HEK293 (cell line): ENCODE results near the gene DNTTIP2.

Experiments
- CTCF ChIA-PET: fragments of 350-600 bp; formaldehyde crosslinking; extraction: SDS; loops from one replicate; lab custom pipeline; 2021; ENCODE audit warnings: antibody characterized with exemption; lab: Yijun Ruan, JAX
- POLR2A ChIA-PET: fragments of 300-600 bp; formaldehyde crosslinking; extraction: SDS; loops from one replicate; lab custom pipeline; 2020; ENCODE audit warnings: antibody characterized with exemption, inconsistent platforms; lab: Yijun Ruan, JAX
- H3K27ac ChIP-seq: fragments of 200-500 bp; sonication (Bioruptor generic); 2 replicates; pipeline ENCODE4 v1.5.1; 2014; ENCODE audit warnings: low read depth, low read length, control low read depth, inconsistent platforms; ENCODE audit errors: extremely low read depth
- H3K36me3 ChIP-seq, 2 experiments: fragments of 200-500 bp in 1 of 2; sonication (Bioruptor generic) in 1 of 2; 1 replicate in 1 of 2; 2 replicates in 1 of 2; pipeline ENCODE4 v1.5.1; 2014 to 2017; ENCODE audit warnings: inconsistent platforms in 2 of 2, low read length in 2 of 2; ENCODE audit not compliant: control insufficient read depth in 2 of 2, insufficient read depth in 1 of 2
- H3K4me1 ChIP-seq: fragments of 200-500 bp; sonication (Bioruptor generic); 2 replicates; pipeline ENCODE4 v1.5.1; 2014; ENCODE audit warnings: mild to moderate bottlenecking, low read length, inconsistent platforms; ENCODE audit not compliant: control insufficient read depth, insufficient read depth
- H3K4me3 ChIP-seq: 2 replicates; pipeline ENCODE4 v1.5.1; 2011; ENCODE audit warnings: low read depth, mild to moderate bottlenecking, control low read depth, low read length, moderate library complexity
- H3K9me3 ChIP-seq: fragments of 200-500 bp; sonication (Bioruptor generic); 2 replicates; pipeline ENCODE4 v1.5.1; 2014; ENCODE audit warnings: low read depth, low read length, inconsistent platforms; ENCODE audit not compliant: control insufficient read depth, insufficient read depth
- REPIN1 ChIP-seq: fragments of 450-650 bp; formaldehyde crosslinking; IDR thresholded peaks from 2 replicates; pipeline ENCODE4 v1.5.1; 2017; ENCODE audit warnings: missing biosample characterization, missing genetic modification characterization, low read depth
- ZNF138 ChIP-seq: fragments of 450-650 bp; formaldehyde crosslinking; IDR thresholded peaks from 2 replicates; pipeline ENCODE4 v1.5.1; 2016; ENCODE audit warnings: missing biosample characterization, missing genetic modification characterization, borderline replicate concordance
- ZNF155 ChIP-seq: fragments of 450-650 bp; formaldehyde crosslinking; IDR thresholded peaks from 2 replicates; pipeline ENCODE4 v1.5.1; 2016; ENCODE audit warnings: missing biosample characterization, missing genetic modification characterization
- ZNF302 ChIP-seq: fragments of 450-650 bp; formaldehyde crosslinking; IDR thresholded peaks from 2 replicates; pipeline ENCODE4 v1.5.1; 2016; ENCODE audit warnings: missing biosample characterization, missing genetic modification characterization, low read depth
- ZNF514 ChIP-seq: fragments of 450-650 bp; formaldehyde crosslinking; IDR thresholded peaks from 2 replicates; pipeline ENCODE4 v1.5.1; 2016; ENCODE audit warnings: missing biosample characterization, missing genetic modification characterization
- ZNF624 ChIP-seq: fragments of 450-650 bp; formaldehyde crosslinking; IDR thresholded peaks from 2 replicates; pipeline ENCODE4 v1.5.1; 2017; ENCODE audit warnings: missing biosample characterization, missing genetic modification characterization
- TF ChIP-seq, protein P1 (sequence below): fragments of 450-650 bp; formaldehyde crosslinking; IDR thresholded peaks from 2 replicates; pipeline ENCODE4 v1.5.1; 2016; ENCODE audit warnings: missing biosample characterization, missing genetic modification characterization
- TF ChIP-seq, protein P2 (sequence below): fragments of 450-650 bp; formaldehyde crosslinking; IDR thresholded peaks from 2 replicates; pipeline ENCODE4 v1.5.1; 2016; ENCODE audit warnings: missing biosample characterization, missing genetic modification characterization, borderline replicate concordance
- TF ChIP-seq, protein P3 (sequence below): fragments of 450-650 bp; formaldehyde crosslinking; IDR thresholded peaks from 2 replicates; pipeline ENCODE4 v1.5.0; 2017; ENCODE audit warnings: missing biosample characterization, missing genetic modification characterization, borderline replicate concordance

Gene DNTTIP2

DNA sequence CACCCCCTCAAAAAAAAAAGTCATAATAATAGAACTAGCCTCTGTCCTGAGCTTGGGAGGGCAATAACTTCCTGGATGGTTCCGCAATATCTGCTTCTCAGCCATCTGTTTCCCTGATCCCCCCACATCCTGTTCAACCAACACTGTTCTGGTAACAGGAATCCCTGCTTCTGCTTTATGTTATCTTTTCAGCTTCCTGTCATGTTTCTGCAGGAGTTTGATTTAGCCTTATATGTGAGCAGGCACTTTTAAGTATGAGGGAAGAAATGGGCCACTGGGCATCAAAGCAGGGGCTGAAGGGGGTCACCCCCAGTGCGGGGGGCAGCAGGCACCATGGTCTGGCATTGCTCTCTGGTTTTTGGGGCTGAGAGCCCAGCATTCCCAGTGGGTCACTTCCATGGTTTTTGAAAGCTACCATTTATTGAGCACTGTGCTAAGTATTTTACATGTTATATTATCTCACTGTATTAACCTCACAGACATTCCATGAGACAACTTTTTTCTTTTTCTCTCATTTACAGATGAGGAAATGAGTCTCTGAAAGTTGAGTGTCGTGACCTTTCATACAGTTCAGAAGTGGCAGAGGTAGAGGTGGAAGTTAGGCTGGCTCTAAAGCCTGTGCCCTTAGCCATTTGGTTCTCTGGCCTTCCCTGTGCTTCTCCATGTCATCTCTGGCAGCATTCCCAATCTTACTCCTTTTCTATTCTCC, 61.9 kb downstream of the DNTTIP2 start:
- ChIA-PET CTCF (interaction anchor here (0.6 to 12.0 kb wide), 9 partner anchors 10 to 513 kb away, joined by 3 to 309 read pairs (median 6); no protein-coding TSS in a partner anchor), POLR2A (interaction anchor here (1.2 kb wide), 1 partner anchor 29 kb away, joined by 3 read pairs; no protein-coding TSS in a partner anchor)
- no peak overlapping the region for H3K27ac ChIP-seq

More for the DNA sequence above, 61.9 kb downstream of the DNTTIP2 start:
- TF ChIP-seq, protein P1, sequence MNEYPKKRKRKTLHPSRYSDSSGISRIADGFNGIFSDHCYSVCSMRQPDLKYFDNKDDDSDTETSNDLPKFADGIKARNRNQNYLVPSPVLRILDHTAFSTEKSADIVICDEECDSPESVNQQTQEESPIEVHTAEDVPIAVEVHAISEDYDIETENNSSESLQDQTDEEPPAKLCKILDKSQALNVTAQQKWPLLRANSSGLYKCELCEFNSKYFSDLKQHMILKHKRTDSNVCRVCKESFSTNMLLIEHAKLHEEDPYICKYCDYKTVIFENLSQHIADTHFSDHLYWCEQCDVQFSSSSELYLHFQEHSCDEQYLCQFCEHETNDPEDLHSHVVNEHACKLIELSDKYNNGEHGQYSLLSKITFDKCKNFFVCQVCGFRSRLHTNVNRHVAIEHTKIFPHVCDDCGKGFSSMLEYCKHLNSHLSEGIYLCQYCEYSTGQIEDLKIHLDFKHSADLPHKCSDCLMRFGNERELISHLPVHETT (tag by site-specific recombination) = no peak
- TF ChIP-seq, protein P2, sequence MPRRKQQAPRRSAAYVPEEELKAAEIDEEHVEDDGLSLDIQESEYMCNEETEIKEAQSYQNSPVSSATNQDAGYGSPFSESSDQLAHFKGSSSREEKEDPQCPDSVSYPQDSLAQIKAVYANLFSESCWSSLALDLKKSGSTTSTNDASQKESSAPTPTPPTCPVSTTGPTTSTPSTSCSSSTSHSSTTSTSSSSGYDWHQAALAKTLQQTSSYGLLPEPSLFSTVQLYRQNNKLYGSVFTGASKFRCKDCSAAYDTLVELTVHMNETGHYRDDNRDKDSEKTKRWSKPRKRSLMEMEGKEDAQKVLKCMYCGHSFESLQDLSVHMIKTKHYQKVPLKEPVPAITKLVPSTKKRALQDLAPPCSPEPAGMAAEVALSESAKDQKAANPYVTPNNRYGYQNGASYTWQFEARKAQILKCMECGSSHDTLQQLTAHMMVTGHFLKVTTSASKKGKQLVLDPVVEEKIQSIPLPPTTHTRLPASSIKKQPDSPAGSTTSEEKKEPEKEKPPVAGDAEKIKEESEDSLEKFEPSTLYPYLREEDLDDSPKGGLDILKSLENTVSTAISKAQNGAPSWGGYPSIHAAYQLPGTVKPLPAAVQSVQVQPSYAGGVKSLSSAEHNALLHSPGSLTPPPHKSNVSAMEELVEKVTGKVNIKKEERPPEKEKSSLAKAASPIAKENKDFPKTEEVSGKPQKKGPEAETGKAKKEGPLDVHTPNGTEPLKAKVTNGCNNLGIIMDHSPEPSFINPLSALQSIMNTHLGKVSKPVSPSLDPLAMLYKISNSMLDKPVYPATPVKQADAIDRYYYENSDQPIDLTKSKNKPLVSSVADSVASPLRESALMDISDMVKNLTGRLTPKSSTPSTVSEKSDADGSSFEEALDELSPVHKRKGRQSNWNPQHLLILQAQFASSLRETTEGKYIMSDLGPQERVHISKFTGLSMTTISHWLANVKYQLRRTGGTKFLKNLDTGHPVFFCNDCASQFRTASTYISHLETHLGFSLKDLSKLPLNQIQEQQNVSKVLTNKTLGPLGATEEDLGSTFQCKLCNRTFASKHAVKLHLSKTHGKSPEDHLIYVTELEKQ (tag by site-specific recombination) = no peak
- TF ChIP-seq ZNF624 (tag by site-specific recombination) (no peak), ZNF514 (no peak), ZNF302 (no peak), REPIN1 (no peak), ZNF155 (tag by site-specific recombination) (no peak), ZNF138 (tag by site-specific recombination) (no peak)
- TF ChIP-seq, protein P3, sequence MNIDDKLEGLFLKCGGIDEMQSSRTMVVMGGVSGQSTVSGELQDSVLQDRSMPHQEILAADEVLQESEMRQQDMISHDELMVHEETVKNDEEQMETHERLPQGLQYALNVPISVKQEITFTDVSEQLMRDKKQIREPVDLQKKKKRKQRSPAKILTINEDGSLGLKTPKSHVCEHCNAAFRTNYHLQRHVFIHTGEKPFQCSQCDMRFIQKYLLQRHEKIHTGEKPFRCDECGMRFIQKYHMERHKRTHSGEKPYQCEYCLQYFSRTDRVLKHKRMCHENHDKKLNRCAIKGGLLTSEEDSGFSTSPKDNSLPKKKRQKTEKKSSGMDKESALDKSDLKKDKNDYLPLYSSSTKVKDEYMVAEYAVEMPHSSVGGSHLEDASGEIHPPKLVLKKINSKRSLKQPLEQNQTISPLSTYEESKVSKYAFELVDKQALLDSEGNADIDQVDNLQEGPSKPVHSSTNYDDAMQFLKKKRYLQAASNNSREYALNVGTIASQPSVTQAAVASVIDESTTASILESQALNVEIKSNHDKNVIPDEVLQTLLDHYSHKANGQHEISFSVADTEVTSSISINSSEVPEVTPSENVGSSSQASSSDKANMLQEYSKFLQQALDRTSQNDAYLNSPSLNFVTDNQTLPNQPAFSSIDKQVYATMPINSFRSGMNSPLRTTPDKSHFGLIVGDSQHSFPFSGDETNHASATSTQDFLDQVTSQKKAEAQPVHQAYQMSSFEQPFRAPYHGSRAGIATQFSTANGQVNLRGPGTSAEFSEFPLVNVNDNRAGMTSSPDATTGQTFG = no peak
- TF ChIP-seq, all 188 proteins: peak for 0
- Histone ChIP-seq H3K9me3 (no peaks in the 10 kb centered on the region), H3K4me1 (peaks cover 7% of the 10 kb centered on the region; the same call in 1 of the 2 replicates), H3K36me3 (no peaks in the 10 kb centered on the region), H3K4me3 (no peak overlapping the region)
